Ovary (tissue), 9 donors: ENCODE measurements around the gene LRTM2. TPM values are rescaled to one million over a fixed set of nuclear protein-coding genes. Genes with fewer than 3 reads are reported as not detected.

Source experiments
- DNase-seq, 5 donors: peaks; one replicate each; pipeline ENCODE4 v3.0.0-alpha.2; 2019 to 2020
- H3K27ac ChIP-seq, 2 donors: fragments of 200-600 bp; one replicate each; pipeline versions ENCODE4 v1.5.1 to v1.8.0; 2019 to 2022
- H3K27me3 ChIP-seq: fragments of 200-600 bp; one replicate; pipeline ENCODE4 v1.8.0; 2022
- H3K36me3 ChIP-seq: fragments of 200-600 bp; sonication (generic); one replicate; pipeline ENCODE4 v1.5.1; 2019
- H3K4me1 ChIP-seq: one replicate; pipeline ENCODE4 v1.8.1; 2013; ENCODE audit warnings: mild to moderate bottlenecking, moderate library complexity; ENCODE audit not compliant: insufficient read depth
- H3K4me3 ChIP-seq: fragments of 200-600 bp; sonication (generic); one replicate; pipeline ENCODE4 v1.5.1; 2017
- H3K9me3 ChIP-seq, 2 donors: fragments of 200-600 bp in 1 of 2; sonication (generic) in 1 of 2; one replicate each; pipeline versions ENCODE4 v1.5.1 to v1.8.1; 2013 to 2019; ENCODE audit warnings: mild to moderate bottlenecking in 1 of 2, moderate library complexity in 1 of 2
- CTCF ChIP-seq, 3 donors: fragments of 450-650 bp in 2 of 3; fragments of 200-600 bp in 1 of 3; IDR thresholded peaks; one replicate each; pipeline versions ENCODE4 v1.5.1 to v1.8.0; 2016 to 2022; ENCODE audit warnings: antibody characterized with exemption in 3 of 3, mild to moderate bottlenecking in 1 of 3
- EP300 ChIP-seq: sonication (generic); formaldehyde crosslinking; IDR thresholded peaks from one replicate; pipeline ENCODE4 v1.6.1; 2017; ENCODE audit warnings: antibody characterized with exemption
- POLR2A ChIP-seq: fragments of 450-650 bp; IDR thresholded peaks from one replicate; pipeline ENCODE4 v1.6.1; 2017; ENCODE audit warnings: antibody characterized with exemption, mild to moderate bottlenecking, moderate library complexity
- WGBS, 3 donors: extraction: QIAGEN DNeasy Blood & Tissue Kit in 1 of 3; methylation state at CpG; one replicate each; pipeline versions ENCODE4 v1.1.5 to v1.1.7; 2013 to 2017; 5-methylcytosine and 5-hydroxymethylcytosine counted together
- intact Hi-C, 4 donors: fragments of 100-400 bp; cut with DNase I; formaldehyde crosslinking; loops; one replicate each; pipeline versions ENCODE4 v1.11.0 to v1.15.1; 2022 to 2023
- polyA plus RNA-seq, 2 donors: library from polyadenylated mRNA; stranded (reverse); fragments of 200-250 nt in 1 of 2; fragments of 350-450 nt in 1 of 2; fragmentation: Illumina TruSeq in 1 of 2; extraction: RNeasy Lipid Tissue Mini Kit (QIAGEN cat#74804) in 1 of 2; gene quantifications; one replicate each; pipeline ENCODE4 v1.2.3, GENCODE V29; 2013 to 2014
- total RNA-seq, 7 donors: library from RNA; depleted of rRNA in 2 of 7; stranded (reverse); fragments of >200 nt in 2 of 7; fragmentation: NEBNext Ultra II Directional in 3 of 7; extraction: Animal tissue kit (Norgen Biotek cat#: 25700) in 3 of 7; gene quantifications; one replicate each; pipeline versions ENCODE4 v1.1.0 to v1.2.4, GENCODE V29; 2016 to 2023
- donor health status: DM: no; HTN: no; CAD: no; lungs with moderate emphysema.
- donor health status: DM: no; HTN: no; CAD: no.
- donor health status: Bipolar disorder and iron deficiency.
- donor health status: DM: yes; HTN: yes; CAD: no.
- donor health status: DM: no; HTN: no; CAD: no.
- donor health status: DM: yes; HTN: yes; CAD: no.

The LRTM2 gene
- total and polyA plus RNA-seq, 9 donors = not detected

DNA sequence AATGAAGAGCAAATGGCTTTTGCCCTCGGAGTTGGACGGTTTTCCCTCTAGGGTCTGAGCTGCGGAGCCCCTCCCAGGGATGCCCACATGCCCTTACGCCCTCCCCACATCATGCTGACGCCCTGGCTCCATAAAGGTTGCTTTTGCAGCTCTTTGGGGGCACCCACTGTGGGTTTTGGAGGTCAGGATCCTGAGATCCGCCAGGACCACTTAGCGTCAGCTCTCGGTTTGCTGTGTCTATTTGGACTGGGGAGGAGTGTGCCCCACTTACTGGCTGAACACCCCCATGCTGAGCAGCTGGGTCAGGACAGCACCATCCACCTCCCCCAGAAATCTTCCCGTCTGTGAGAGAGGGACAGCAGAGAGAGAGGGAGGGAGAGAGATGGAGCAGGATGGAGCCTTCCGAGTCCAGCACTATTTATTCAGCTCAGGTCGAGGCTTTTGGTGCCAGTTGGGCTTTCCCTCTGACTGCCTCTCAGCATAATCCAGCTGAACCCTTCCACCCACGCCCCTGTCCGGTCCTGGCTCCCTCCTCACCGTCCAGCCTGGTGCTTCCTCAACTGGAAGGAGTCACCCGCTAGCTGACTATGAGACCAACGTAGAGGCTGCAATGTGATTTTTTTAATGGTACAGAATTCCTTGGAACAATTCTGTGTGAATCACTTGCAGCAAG, 18.9 kb upstream of the LRTM2 start:
- Histone ChIP-seq H3K4me3 (no peak overlapping the region), H3K9me3 (no peaks in the 10 kb centered on the region), H3K4me1 (no peaks in the 10 kb centered on the region), H3K27me3 (no peaks in the 10 kb centered on the region), H3K27ac (no peak overlapping the region), H3K36me3 (no peaks in the 10 kb centered on the region)
- WGBS, 3 donors = 29 to 47% (median 39%) methylated on average over 16 of the region's 16 CpGs
- intact Hi-C loops = loop anchor here in 2 of 4 donors (5.0 to 10.0 kb wide), 2 partner anchors 131 to 243 kb away; no protein-coding TSS in a partner anchor
- DNase-seq = no peak
- no peak for TF ChIP-seq CTCF (IDR thresholded peaks at IDR 0.05)
- no peak for TF ChIP-seq EP300
- no peak for TF ChIP-seq POLR2A

DNA sequence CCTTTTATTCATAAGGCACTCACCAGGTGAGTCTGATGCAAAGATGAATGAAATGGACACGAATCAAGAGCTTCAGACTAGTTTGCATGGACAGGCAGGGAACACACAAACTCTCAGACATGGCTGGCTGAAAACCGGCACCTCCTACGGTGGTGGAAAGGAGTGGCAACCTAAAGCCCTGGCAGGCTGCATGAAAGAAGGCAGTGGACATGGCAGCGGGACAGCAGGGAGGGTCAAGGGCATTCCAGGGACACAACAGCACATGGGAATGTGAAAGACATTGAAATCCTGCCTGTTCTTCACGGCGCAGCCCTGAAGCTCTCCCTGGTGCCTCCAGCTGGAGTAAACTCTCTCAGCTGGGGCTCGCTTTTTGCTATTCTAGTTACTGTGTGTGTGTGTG, 16.6 kb upstream of the LRTM2 start:
- H3K4me3 ChIP-seq = no peak overlapping the region
- no peak overlapping the region for H3K27ac ChIP-seq
- 72 to 84% (median 81%) methylated on average over 7 of the region's 7 CpGs for WGBS, 3 donors
- intact Hi-C loops = loop anchor here in 2 of 4 donors (5.0 to 10.0 kb wide), 2 partner anchors 129 to 241 kb away; no protein-coding TSS in a partner anchor
- H3K36me3 ChIP-seq = no peaks in the 10 kb centered on the region
- no peak for DNase-seq
- H3K4me1 ChIP-seq = no peaks in the 10 kb centered on the region
- H3K27me3 ChIP-seq = no peaks in the 10 kb centered on the region
- no peak for TF ChIP-seq POLR2A
- H3K9me3 ChIP-seq = no peaks in the 10 kb centered on the region

DNA sequence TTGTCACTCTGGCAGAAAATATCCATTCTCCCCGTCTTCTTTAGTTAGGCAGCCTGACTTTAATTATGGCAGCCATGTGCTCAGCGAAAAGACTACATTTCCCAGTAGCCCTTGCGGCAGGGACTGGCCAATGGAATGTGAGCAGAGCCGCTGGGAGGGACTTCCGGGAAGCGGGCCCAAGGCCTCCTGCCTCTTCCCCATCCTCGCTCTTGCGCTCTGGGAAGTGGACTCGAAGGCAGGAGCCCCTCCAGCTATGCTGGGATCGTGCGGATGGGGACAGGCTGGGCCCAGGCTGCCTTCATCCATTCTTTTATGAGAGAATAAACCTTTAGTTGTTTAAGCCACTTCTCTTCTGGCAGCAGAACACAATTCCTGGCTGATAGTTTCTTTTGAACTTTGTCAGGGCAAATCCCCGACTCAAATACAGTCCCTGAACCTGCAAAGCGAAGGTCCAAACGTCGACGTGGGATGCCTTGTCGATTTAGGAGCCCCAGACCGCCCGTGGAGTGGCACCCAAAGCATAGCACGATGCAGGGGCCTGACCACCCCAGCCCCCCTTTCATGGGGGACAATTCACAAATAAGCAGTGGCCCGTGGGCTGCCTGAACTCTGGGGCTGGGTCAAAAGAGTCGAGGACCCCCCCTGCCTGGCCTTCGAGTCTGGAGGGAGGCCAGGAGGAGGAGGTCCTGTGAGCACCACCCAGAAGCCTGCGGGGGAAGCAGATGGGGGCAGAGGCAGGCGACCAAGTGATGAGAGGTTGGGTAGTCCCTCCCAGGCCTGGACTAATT, 15.6 kb upstream of the LRTM2 start:
- TF ChIP-seq POLR2A (no peak), EP300 (no peak), CTCF (IDR thresholded peaks at IDR 0.05) (no peak)
- no peaks in the 10 kb centered on the region for H3K4me1 ChIP-seq
- no peaks in the 10 kb centered on the region for H3K9me3 ChIP-seq
- no peak overlapping the region for H3K4me3 ChIP-seq
- H3K27me3 ChIP-seq = no peaks in the 10 kb centered on the region
- intact Hi-C loops = loop anchor here in 3 of 4 donors (5.0 to 10.0 kb wide), 2 partner anchors 128 to 240 kb away; no protein-coding TSS in a partner anchor
- 56 to 61% (median 58%) methylated on average over 25 of the region's 25 CpGs for WGBS, 3 donors
- H3K27ac ChIP-seq = no peak overlapping the region
- no peaks in the 10 kb centered on the region for H3K36me3 ChIP-seq
- peak; percentile 69 to 86 (median 74) for DNase-seq

- WGBS, 3 donors = 90 to 94% (median 92%) methylated on average over 16 of the region's 16 CpGs
- intact Hi-C loops = loop anchor here in 2 of 4 donors (5.0 to 10.0 kb wide), 2 partner anchors 127 to 239 kb away; no protein-coding TSS in a partner anchor
These were observed 14.8 kb upstream of the LRTM2 start for GRCh38 chr12:1805441-1806081.

More at GRCh38 chr12:1805441-1806081, 14.8 kb upstream of the LRTM2 start:
- H3K27ac ChIP-seq = no peak overlapping the region
- H3K36me3 ChIP-seq = no peaks in the 10 kb centered on the region
- no peaks in the 10 kb centered on the region for H3K4me1 ChIP-seq
- TF ChIP-seq POLR2A (no peak), EP300 (no peak), CTCF (IDR thresholded peaks at IDR 0.05) (no peak)
- H3K4me3 ChIP-seq = no peak overlapping the region
- DNase-seq = peak in 1 of 5 donors; percentile 12
- H3K9me3 ChIP-seq = no peaks in the 10 kb centered on the region
- no peaks in the 10 kb centered on the region for H3K27me3 ChIP-seq
